IPS-11a (cell line): ENCODE measurements around the gene CXCL10.
"Not testable (repeated sequence)": the region's sequence is repeated elsewhere in the genome, so short reads cannot be mapped to it uniquely, and the experiment has no call there.

Experiments
- H3K4me3 ChIP-seq: one replicate; pipeline ENCODE4 v1.5.1; 2013; ENCODE audit warnings: low read depth, low read length, control low read depth

Gene CXCL10

GRCh38 chr4:76023389-76023788 lies at the start of gene CXCL10:
Gene CXCL10, minus strand, starts transcription at chr4:76023497. Its CDS starts 66 bp downstream, at chr4:76023431.
- no peak within 1 kb of the TSS for H3K4me3 ChIP-seq

GRCh38 chr4:76072760-76073159 lies 49.5 kb upstream of the CXCL10 start:
- no peak overlapping the region for H3K4me3 ChIP-seq

- H3K4me3 ChIP-seq, result no peak overlapping the region
Measured at GRCh38 chr4:76067652-76068286, 44.5 kb upstream of the CXCL10 start.

- no peak overlapping the region for H3K4me3 ChIP-seq
Measured at GRCh38 chr4:76066546-76066945, 43.2 kb upstream of the CXCL10 start.

GRCh38 chr4:76061982-76062381 lies 38.7 kb upstream of the CXCL10 start:
- H3K4me3 ChIP-seq, result no peak overlapping the region

GRCh38 chr4:76061421-76061820 lies 38.1 kb upstream of the CXCL10 start:
- H3K4me3 ChIP-seq, result no peak overlapping the region

GRCh38 chr4:76060506-76060905 lies 37.2 kb upstream of the CXCL10 start:
- no peak overlapping the region for H3K4me3 ChIP-seq

GRCh38 chr4:76059750-76060149 lies 36.5 kb upstream of the CXCL10 start:
- no peak overlapping the region for H3K4me3 ChIP-seq

- H3K4me3 ChIP-seq, result no peak overlapping the region
Measured at GRCh38 chr4:76058888-76059426, 35.7 kb upstream of the CXCL10 start.

GRCh38 chr4:76058302-76058701 lies 35.0 kb upstream of the CXCL10 start:
- H3K4me3 ChIP-seq, result no peak overlapping the region

GRCh38 chr4:76055421-76055820 lies 32.1 kb upstream of the CXCL10 start:
- no peak overlapping the region for H3K4me3 ChIP-seq

GRCh38 chr4:76055016-76055415 lies 31.7 kb upstream of the CXCL10 start:
- no peak overlapping the region for H3K4me3 ChIP-seq

GRCh38 chr4:76053730-76054129 lies 30.4 kb upstream of the CXCL10 start:
- no peak overlapping the region for H3K4me3 ChIP-seq

- not testable (repeated sequence) for H3K4me3 ChIP-seq
Measured at GRCh38 chr4:76050560-76051050, 27.3 kb upstream of the CXCL10 start.

GRCh38 chr4:76049860-76050416 lies 26.6 kb upstream of the CXCL10 start:
- not testable (repeated sequence) for H3K4me3 ChIP-seq

GRCh38 chr4:76044686-76045085 lies 21.4 kb upstream of the CXCL10 start:
- H3K4me3 ChIP-seq, result not testable (repeated sequence)

- not testable (repeated sequence) for H3K4me3 ChIP-seq
Measured at GRCh38 chr4:76043306-76043705, 20.0 kb upstream of the CXCL10 start.

- not testable (repeated sequence) for H3K4me3 ChIP-seq
Measured at GRCh38 chr4:76042241-76042998, 19.1 kb upstream of the CXCL10 start.

- no peak overlapping the region for H3K4me3 ChIP-seq
Measured at GRCh38 chr4:76036855-76037254, 13.6 kb upstream of the CXCL10 start.

- H3K4me3 ChIP-seq, result no peak within 1 kb of the TSS
Measured at GRCh38 chr4:76035799-76036380, 12.6 kb upstream of the CXCL10 start, which contains the start of gene CXCL11. Gene CXCL11, minus strand, starts transcription at chr4:76036070. Its CDS starts 83 bp downstream, at chr4:76035987.

- H3K4me3 ChIP-seq, result no peak overlapping the region
Measured at GRCh38 chr4:76035141-76035540, 11.8 kb upstream of the CXCL10 start.
